HCT116 (cell line): ENCODE results near the gene GPHN. TPM values are rescaled to one million over a fixed set of nuclear protein-coding genes. Genes with fewer than 3 reads are reported as not detected.

Experiments
- ATAC-seq: fragments of 200-7000 bp; cut with Tn5 transposase; 2 replicates; pipeline ENCODE4 v1.9.1; 2020; ENCODE audit warnings: mild to moderate bottlenecking, moderate library complexity
- BruUV-seq: library from RNA; stranded (reverse); fragments of 400-500 nt; replicated peaks from 2 replicates; lab custom pipeline; 2021; lab: Mats Ljungman, UMichigan
- CTCF ChIA-PET: fragments of 300-600 bp; sonication (Branson Sonifier 250); formaldehyde crosslinking; loops from one replicate; lab custom pipeline; 2021; ENCODE audit warnings: antibody characterized with exemption; lab: Charles Lee
- POLR2A ChIA-PET: fragments of 300-600, 350-600 bp; sonication (Branson Sonifier 250); formaldehyde crosslinking; loops from one replicate; lab custom pipeline; 2021; ENCODE audit warnings: antibody characterized with exemption; lab: Charles Lee
- RAD21 ChIA-PET, 2 experiments: fragments of 300-600 bp; sonication (Branson Sonifier 250); formaldehyde crosslinking; loops; one replicate each; lab custom pipeline; 2023; ENCODE audit warnings: low total read pairs in 2 of 2; ENCODE audit not compliant: uncharacterized antibody in 2 of 2, unreplicated experiment in 2 of 2, low non-redundant PET in 1 of 2; lab: Charles Lee
- DNase-seq: peaks from one replicate; pipeline ENCODE4 v3.0.0-alpha.2; 2010; ENCODE audit warnings: low read depth, low spot score
- H2AFZ ChIP-seq: fragments of 200-600 bp; shearing (Covaris generic), sonication (generic); 2 replicates; pipeline ENCODE4 v1.6.1; 2017; ENCODE audit warnings: low read depth, mixed run types, mixed read lengths, antibody characterized with exemption, low read length; ENCODE audit not compliant: poor library complexity, severe bottlenecking
- H3K27ac ChIP-seq: 2 replicates; pipeline ENCODE4 v1.5.1; 2012; ENCODE audit warnings: low read depth, low read length
- H3K27me3 ChIP-seq: fragments of 200-600 bp; sonication (generic); 2 replicates; pipeline ENCODE4 v1.6.1; 2016; ENCODE audit warnings: mixed run types, low read length, mixed read lengths; ENCODE audit not compliant: insufficient read depth
- H3K36me3 ChIP-seq, 2 experiments: fragments of 200-500 bp in 1 of 2; fragments of 200-600 bp in 1 of 2; sonication (Bioruptor generic) in 1 of 2; sonication (generic) in 1 of 2; 2 replicates each; pipeline versions ENCODE4 v1.5.1 to v1.6.1; 2014 to 2016; ENCODE audit warnings: low read length in 2 of 2, inconsistent platforms in 1 of 2, mixed read lengths in 1 of 2, mixed run types in 1 of 2; ENCODE audit not compliant: insufficient read depth in 2 of 2, control insufficient read depth in 1 of 2
- H3K4me1 ChIP-seq, 2 experiments: fragments of 200-600 bp in 1 of 2; sonication (generic) in 1 of 2; 2 replicates each; pipeline versions ENCODE4 v1.5.1 to v1.6.1; 2012 to 2017; ENCODE audit warnings: low read length in 2 of 2, inconsistent platforms in 1 of 2, mild to moderate bottlenecking in 1 of 2, mixed read lengths in 1 of 2, mixed run types in 1 of 2, moderate library complexity in 1 of 2; ENCODE audit not compliant: insufficient read depth in 2 of 2, control insufficient read depth in 1 of 2
- H3K4me2 ChIP-seq: fragments of 200-600 bp; sonication (generic); 2 replicates; pipeline ENCODE4 v1.6.1; 2017; ENCODE audit warnings: mixed run types, low read length, mixed read lengths
- H3K4me3 ChIP-seq, 2 experiments: fragments of 200-600 bp in 1 of 2; sonication (generic) in 1 of 2; replicated peaks in 1 of 2; 2 replicates each; pipeline ENCODE4 v1.5.1; 2011 to 2016; ENCODE audit warnings: low read length in 2 of 2, control low read depth in 1 of 2, low read depth in 1 of 2, mild to moderate bottlenecking in 1 of 2, mixed read lengths in 1 of 2, mixed run types in 1 of 2
- H3K79me2 ChIP-seq: fragments of 200-600 bp; sonication (generic); 2 replicates; pipeline ENCODE4 v1.6.1; 2017; ENCODE audit warnings: mild to moderate bottlenecking, mixed run types, low read length, moderate library complexity, mixed read lengths; ENCODE audit not compliant: insufficient read depth
- H3K9ac ChIP-seq: fragments of 200-600 bp; sonication (generic); 2 replicates; pipeline ENCODE4 v1.6.1; 2016; ENCODE audit warnings: low read length, mixed read lengths
- H3K9me2 ChIP-seq: fragments of 200-600 bp; sonication (generic), shearing (Covaris generic); 2 replicates; pipeline ENCODE4 v1.6.1; 2017; ENCODE audit warnings: mixed run types, mild to moderate bottlenecking, moderate library complexity; ENCODE audit not compliant: insufficient read depth
- H3K9me3 ChIP-seq, 2 experiments: fragments of 200-500 bp in 1 of 2; fragments of 200-600 bp in 1 of 2; sonication (Bioruptor generic) in 1 of 2; sonication (generic) in 1 of 2; 2 replicates each; pipeline ENCODE4 v1.6.1; 2014 to 2017; ENCODE audit warnings: low read length in 2 of 2, mixed read lengths in 2 of 2, inconsistent platforms in 1 of 2, low read depth in 1 of 2, mild to moderate bottlenecking in 1 of 2, mixed run types in 1 of 2, moderate library complexity in 1 of 2; ENCODE audit not compliant: control insufficient read depth in 1 of 2, insufficient read depth in 1 of 2
- H4K20me1 ChIP-seq: fragments of 200-600 bp; sonication (generic), shearing (Covaris generic); 2 replicates; pipeline ENCODE4 v1.6.1; 2017; ENCODE audit warnings: mixed run types, mild to moderate bottlenecking, moderate library complexity; ENCODE audit not compliant: insufficient read depth
- CBX3 ChIP-seq: IDR thresholded peaks from 2 replicates; pipeline ENCODE4 v1.6.1; 2012; ENCODE audit warnings: low read depth
- EGR1 ChIP-seq: IDR thresholded peaks from 2 replicates; pipeline ENCODE4 v1.6.1; 2012; ENCODE audit warnings: low read depth
- EZH2 ChIP-seq: fragments of 200-600 bp; sonication (generic); IDR thresholded peaks from 2 replicates; pipeline ENCODE4 v1.6.1; 2017; ENCODE audit warnings: antibody characterized with exemption, mixed run types
- FOSL1 ChIP-seq: IDR thresholded peaks from 2 replicates; pipeline ENCODE4 v1.6.1; 2012; ENCODE audit warnings: low read depth
- RAD21 ChIP-seq: IDR thresholded peaks from 2 replicates; pipeline ENCODE4 v1.6.1; 2012; ENCODE audit warnings: low read depth, mild to moderate bottlenecking
- SRF ChIP-seq: IDR thresholded peaks from 2 replicates; pipeline ENCODE4 v1.6.1; 2012; ENCODE audit warnings: low read depth
- ZFX ChIP-seq: fragments of 450-650 bp; IDR thresholded peaks from 2 replicates; pipeline ENCODE4 v1.6.1; 2017
- intact Hi-C: fragments of 100-400 bp; cut with micrococcal nuclease; formaldehyde crosslinking; loops from 2 replicates; pipeline ENCODE4 v1.10.0; 2022
- total RNA-seq: library from RNA; stranded (reverse); gene quantifications from one replicate; pipeline ENCODE4 v1.2.1, GENCODE V29; 2021; ENCODE audit not compliant: unreplicated experiment
- TF ChIP-seq, protein P1 (sequence below): IDR thresholded peaks from 2 replicates; pipeline ENCODE4 v1.6.1; 2012; ENCODE audit warnings: low read depth

The GPHN gene
- total RNA-seq, 1 experiment from 2014 or later, result 43.8 TPM

DNA sequence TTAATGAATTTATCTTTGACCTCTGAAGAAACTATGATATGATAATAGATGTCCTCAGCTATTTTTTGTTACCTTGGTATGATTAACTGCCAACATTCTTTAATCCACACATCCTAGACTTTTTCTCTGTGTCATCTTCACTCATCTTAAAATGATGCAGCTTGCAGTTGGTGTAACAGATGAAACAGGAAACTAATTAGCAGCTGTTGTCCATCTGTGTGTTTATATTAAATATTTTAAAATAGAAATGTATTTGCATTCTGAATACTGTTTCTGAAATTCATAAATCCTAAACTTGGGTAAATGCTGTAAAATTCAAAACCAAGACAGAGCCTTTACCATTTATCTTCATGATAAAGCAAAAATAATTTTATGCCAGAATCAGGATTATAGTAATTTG is 625.2 kb downstream of the GPHN start:
- H3K9me2 ChIP-seq, result no peaks in the 10 kb centered on the region
- POLR2A ChIA-PET, result no interaction called here
- H3K9ac ChIP-seq, result no peak overlapping the region
- H3K4me3 ChIP-seq, result no peak overlapping the region
- no TSS peak for BruUV-seq
- H3K9me3 ChIP-seq, result no peaks in the 10 kb centered on the region
- no peaks in the 10 kb centered on the region for H4K20me1 ChIP-seq
- no peaks in the 10 kb centered on the region for H3K27me3 ChIP-seq
- no peak overlapping the region for H2AFZ ChIP-seq
- no peaks in the 10 kb centered on the region for H3K79me2 ChIP-seq
- H3K36me3 ChIP-seq, result no peaks in the 10 kb centered on the region
- intact Hi-C loops, result no loop called here
- DNase-seq, result no peak
- no peak overlapping the region for H3K4me2 ChIP-seq
- TF ChIP-seq SRF (no peak), FOSL1 (no peak), CBX3 (no peak), EGR1 (no peak)
- no peak overlapping the region for H3K27ac ChIP-seq
- no peaks in the 10 kb centered on the region for H3K4me1 ChIP-seq
- no peak for ATAC-seq
- CTCF ChIA-PET, result interaction anchor here (2.0 kb wide), 1 partner anchor 509 kb away, joined by 5 read pairs; no protein-coding TSS in a partner anchor
- RAD21 ChIA-PET, result no interaction called here

GRCh38 chr14:67133595-67134441 is 625.9 kb downstream of the GPHN start:
- H3K4me2 ChIP-seq, result no peak overlapping the region
- no peak overlapping the region for H3K9ac ChIP-seq
- ATAC-seq, result no peak
- H3K27ac ChIP-seq, result no peak overlapping the region
- ChIA-PET CTCF (interaction anchor here (1.0 to 2.0 kb wide), 2 partner anchors 11 to 510 kb away, joined by 3 to 5 read pairs; no protein-coding TSS in a partner anchor), RAD21 (no interaction called here), POLR2A (no interaction called here)
- no TSS peak for BruUV-seq
- intact Hi-C loops, result no loop called here
- H3K4me3 ChIP-seq, result no peak overlapping the region
- H2AFZ ChIP-seq, result no peak overlapping the region
- no peaks in the 10 kb centered on the region for H3K79me2 ChIP-seq
- no peaks in the 10 kb centered on the region for H3K4me1 ChIP-seq
- DNase-seq, result no peak
- no peaks in the 10 kb centered on the region for H3K9me3 ChIP-seq
- no peaks in the 10 kb centered on the region for H3K36me3 ChIP-seq
- no peaks in the 10 kb centered on the region for H3K9me2 ChIP-seq
- no peaks in the 10 kb centered on the region for H3K27me3 ChIP-seq
- no peaks in the 10 kb centered on the region for H4K20me1 ChIP-seq
- TF ChIP-seq EGR1 (no peak), EZH2 (no peak), RAD21 (0 out of 2 replicates have a peak, but pooled peaks have one; percentile 3), ZFX (no peak)
- TF ChIP-seq, protein P1, sequence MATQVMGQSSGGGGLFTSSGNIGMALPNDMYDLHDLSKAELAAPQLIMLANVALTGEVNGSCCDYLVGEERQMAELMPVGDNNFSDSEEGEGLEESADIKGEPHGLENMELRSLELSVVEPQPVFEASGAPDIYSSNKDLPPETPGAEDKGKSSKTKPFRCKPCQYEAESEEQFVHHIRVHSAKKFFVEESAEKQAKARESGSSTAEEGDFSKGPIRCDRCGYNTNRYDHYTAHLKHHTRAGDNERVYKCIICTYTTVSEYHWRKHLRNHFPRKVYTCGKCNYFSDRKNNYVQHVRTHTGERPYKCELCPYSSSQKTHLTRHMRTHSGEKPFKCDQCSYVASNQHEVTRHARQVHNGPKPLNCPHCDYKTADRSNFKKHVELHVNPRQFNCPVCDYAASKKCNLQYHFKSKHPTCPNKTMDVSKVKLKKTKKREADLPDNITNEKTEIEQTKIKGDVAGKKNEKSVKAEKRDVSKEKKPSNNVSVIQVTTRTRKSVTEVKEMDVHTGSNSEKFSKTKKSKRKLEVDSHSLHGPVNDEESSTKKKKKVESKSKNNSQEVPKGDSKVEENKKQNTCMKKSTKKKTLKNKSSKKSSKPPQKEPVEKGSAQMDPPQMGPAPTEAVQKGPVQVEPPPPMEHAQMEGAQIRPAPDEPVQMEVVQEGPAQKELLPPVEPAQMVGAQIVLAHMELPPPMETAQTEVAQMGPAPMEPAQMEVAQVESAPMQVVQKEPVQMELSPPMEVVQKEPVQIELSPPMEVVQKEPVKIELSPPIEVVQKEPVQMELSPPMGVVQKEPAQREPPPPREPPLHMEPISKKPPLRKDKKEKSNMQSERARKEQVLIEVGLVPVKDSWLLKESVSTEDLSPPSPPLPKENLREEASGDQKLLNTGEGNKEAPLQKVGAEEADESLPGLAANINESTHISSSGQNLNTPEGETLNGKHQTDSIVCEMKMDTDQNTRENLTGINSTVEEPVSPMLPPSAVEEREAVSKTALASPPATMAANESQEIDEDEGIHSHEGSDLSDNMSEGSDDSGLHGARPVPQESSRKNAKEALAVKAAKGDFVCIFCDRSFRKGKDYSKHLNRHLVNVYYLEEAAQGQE, result no peak
